Ovary (tissue), 9 donors: ENCODE data around the gene LRRTM3. TPM values are rescaled to one million over a fixed set of nuclear protein-coding genes. Genes with fewer than 3 reads are reported as not detected.

Source experiments
- DNase-seq, 5 donors: peaks; one replicate each; pipeline ENCODE4 v3.0.0-alpha.2; 2019 to 2020
- H3K27ac ChIP-seq, 2 donors: fragments of 200-600 bp; one replicate each; pipeline versions ENCODE4 v1.5.1 to v1.8.0; 2019 to 2022
- H3K27me3 ChIP-seq: fragments of 200-600 bp; one replicate; pipeline ENCODE4 v1.8.0; 2022
- H3K36me3 ChIP-seq: fragments of 200-600 bp; sonication (generic); one replicate; pipeline ENCODE4 v1.5.1; 2019
- H3K4me1 ChIP-seq: one replicate; pipeline ENCODE4 v1.8.1; 2013; ENCODE audit warnings: mild to moderate bottlenecking, moderate library complexity; ENCODE audit not compliant: insufficient read depth
- H3K4me3 ChIP-seq: fragments of 200-600 bp; sonication (generic); one replicate; pipeline ENCODE4 v1.5.1; 2017
- H3K9me3 ChIP-seq, 2 donors: fragments of 200-600 bp in 1 of 2; sonication (generic) in 1 of 2; one replicate each; pipeline versions ENCODE4 v1.5.1 to v1.8.1; 2013 to 2019; ENCODE audit warnings: mild to moderate bottlenecking in 1 of 2, moderate library complexity in 1 of 2
- EP300 ChIP-seq: sonication (generic); formaldehyde crosslinking; IDR thresholded peaks from one replicate; pipeline ENCODE4 v1.6.1; 2017; ENCODE audit warnings: antibody characterized with exemption
- POLR2A ChIP-seq: fragments of 450-650 bp; IDR thresholded peaks from one replicate; pipeline ENCODE4 v1.6.1; 2017; ENCODE audit warnings: antibody characterized with exemption, mild to moderate bottlenecking, moderate library complexity
- WGBS, 3 donors: extraction: QIAGEN DNeasy Blood & Tissue Kit in 1 of 3; methylation state at CpG; one replicate each; pipeline versions ENCODE4 v1.1.5 to v1.1.7; 2013 to 2017; 5-methylcytosine and 5-hydroxymethylcytosine counted together
- intact Hi-C, 4 donors: fragments of 100-400 bp; cut with DNase I; formaldehyde crosslinking; loops; one replicate each; pipeline versions ENCODE4 v1.11.0 to v1.15.1; 2022 to 2023
- polyA plus RNA-seq, 2 donors: library from polyadenylated mRNA; stranded (reverse); fragments of 200-250 nt in 1 of 2; fragments of 350-450 nt in 1 of 2; fragmentation: Illumina TruSeq in 1 of 2; extraction: RNeasy Lipid Tissue Mini Kit (QIAGEN cat#74804) in 1 of 2; gene quantifications; one replicate each; pipeline ENCODE4 v1.2.3, GENCODE V29; 2013 to 2014
- total RNA-seq, 7 donors: library from RNA; depleted of rRNA in 2 of 7; stranded (reverse); fragments of >200 nt in 2 of 7; fragmentation: NEBNext Ultra II Directional in 3 of 7; extraction: Animal tissue kit (Norgen Biotek cat#: 25700) in 3 of 7; gene quantifications; one replicate each; pipeline versions ENCODE4 v1.1.0 to v1.2.4, GENCODE V29; 2016 to 2023
- TF ChIP-seq, protein P1 (sequence below), 3 donors: fragments of 450-650 bp in 2 of 3; fragments of 200-600 bp in 1 of 3; IDR thresholded peaks; one replicate each; pipeline versions ENCODE4 v1.5.1 to v1.8.0; 2016 to 2022; ENCODE audit warnings: antibody characterized with exemption in 3 of 3, mild to moderate bottlenecking in 1 of 3
- donor health status: DM: no; HTN: no; CAD: no; lungs with moderate emphysema.
- donor health status: DM: no; HTN: no; CAD: no.
- donor health status: Bipolar disorder and iron deficiency.
- donor health status: DM: yes; HTN: yes; CAD: no.
- donor health status: DM: no; HTN: no; CAD: no.
- donor health status: DM: yes; HTN: yes; CAD: no.

The LRRTM3 gene
- total and polyA plus RNA-seq, 9 donors: 0.33 to 5.9 (median 1.4) TPM

DNA sequence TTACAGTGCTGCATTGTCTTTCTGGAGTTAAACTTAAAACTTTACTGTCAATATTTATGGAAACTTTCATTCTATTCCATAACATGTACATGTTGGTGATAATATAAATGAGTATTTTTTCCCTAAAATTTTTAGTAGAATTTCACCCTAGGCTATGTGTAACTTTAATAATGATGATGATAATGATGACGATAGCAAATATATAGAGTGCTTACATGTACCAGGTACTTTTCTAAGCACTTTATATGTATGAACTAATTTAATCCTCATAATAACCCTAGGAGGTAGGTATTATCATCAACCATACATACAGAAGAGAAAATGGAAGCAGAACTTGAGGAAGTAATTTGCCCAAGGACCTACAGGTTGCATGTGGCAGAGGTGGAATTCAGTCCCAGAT, 85.6 kb downstream of the LRRTM3 start:
- no peaks in the 10 kb centered on the region for H3K4me1 ChIP-seq
- no peak for DNase-seq
- H3K27me3 ChIP-seq: no peaks in the 10 kb centered on the region
- TF ChIP-seq, protein P1, sequence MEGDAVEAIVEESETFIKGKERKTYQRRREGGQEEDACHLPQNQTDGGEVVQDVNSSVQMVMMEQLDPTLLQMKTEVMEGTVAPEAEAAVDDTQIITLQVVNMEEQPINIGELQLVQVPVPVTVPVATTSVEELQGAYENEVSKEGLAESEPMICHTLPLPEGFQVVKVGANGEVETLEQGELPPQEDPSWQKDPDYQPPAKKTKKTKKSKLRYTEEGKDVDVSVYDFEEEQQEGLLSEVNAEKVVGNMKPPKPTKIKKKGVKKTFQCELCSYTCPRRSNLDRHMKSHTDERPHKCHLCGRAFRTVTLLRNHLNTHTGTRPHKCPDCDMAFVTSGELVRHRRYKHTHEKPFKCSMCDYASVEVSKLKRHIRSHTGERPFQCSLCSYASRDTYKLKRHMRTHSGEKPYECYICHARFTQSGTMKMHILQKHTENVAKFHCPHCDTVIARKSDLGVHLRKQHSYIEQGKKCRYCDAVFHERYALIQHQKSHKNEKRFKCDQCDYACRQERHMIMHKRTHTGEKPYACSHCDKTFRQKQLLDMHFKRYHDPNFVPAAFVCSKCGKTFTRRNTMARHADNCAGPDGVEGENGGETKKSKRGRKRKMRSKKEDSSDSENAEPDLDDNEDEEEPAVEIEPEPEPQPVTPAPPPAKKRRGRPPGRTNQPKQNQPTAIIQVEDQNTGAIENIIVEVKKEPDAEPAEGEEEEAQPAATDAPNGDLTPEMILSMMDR (IDR thresholded peaks at IDR 0.05): no peak
- TF ChIP-seq EP300 (no peak), POLR2A (no peak)
- 95 to 97% (median 96%) methylated on average over 1 of the region's 1 CpG for WGBS, 3 donors
- H3K36me3 ChIP-seq: no peaks in the 10 kb centered on the region
- H3K27ac ChIP-seq: no peak overlapping the region
- no peak overlapping the region for H3K4me3 ChIP-seq
- no peaks in the 10 kb centered on the region for H3K9me3 ChIP-seq
- intact Hi-C loops: no loop called here

DNA sequence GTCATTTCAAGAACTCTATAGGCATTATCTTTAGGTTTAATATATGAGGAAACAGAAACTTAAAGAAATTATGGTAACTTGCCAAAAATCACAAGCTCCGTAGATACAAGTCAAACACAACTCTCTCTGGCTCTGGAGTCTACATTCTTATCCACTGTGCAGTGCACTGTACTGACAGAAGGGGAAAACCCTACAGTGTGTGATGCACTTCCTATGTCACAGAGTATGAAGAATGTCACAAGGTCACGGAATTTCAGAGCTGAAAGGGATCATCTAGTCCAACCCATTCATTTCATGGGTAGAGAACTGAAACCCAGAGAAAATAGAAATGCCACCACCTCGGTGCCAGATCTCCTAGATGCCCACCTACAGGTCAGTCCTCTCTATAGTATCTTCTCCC, 86.1 kb downstream of the LRRTM3 start:
- DNase-seq: no peak
- H3K27ac ChIP-seq: no peak overlapping the region
- 88 to 94% (median 93%) methylated on average over 3 of the region's 3 CpGs for WGBS, 3 donors
- no peaks in the 10 kb centered on the region for H3K36me3 ChIP-seq
- no peak overlapping the region for H3K4me3 ChIP-seq
- TF ChIP-seq EP300 (no peak), POLR2A (no peak)
- TF ChIP-seq, protein P1 (IDR thresholded peaks at IDR 0.05): no peak
- H3K9me3 ChIP-seq: no peaks in the 10 kb centered on the region
- intact Hi-C loops: no loop called here
- H3K27me3 ChIP-seq: no peaks in the 10 kb centered on the region
- no peaks in the 10 kb centered on the region for H3K4me1 ChIP-seq

DNA sequence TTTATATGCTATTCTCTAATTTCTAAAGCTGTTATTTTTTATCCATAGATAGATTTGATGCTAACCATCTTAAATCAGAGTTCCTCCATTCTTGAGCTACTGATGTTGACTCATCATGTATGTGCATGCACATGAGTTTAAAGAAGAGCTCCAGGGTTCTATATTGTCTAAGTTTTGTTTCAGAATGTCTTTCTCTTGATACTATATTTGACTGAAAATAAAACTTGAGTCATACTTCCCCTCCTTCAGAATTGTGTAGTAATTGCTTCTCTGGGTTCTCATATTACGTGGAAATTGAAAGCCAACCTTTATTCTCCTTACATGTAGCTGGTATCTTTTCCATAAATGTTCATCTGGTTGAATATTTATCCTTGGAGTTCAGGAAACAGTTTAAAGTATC, 89.4 kb downstream of the LRRTM3 start:
- Histone ChIP-seq H3K27me3 (no peaks in the 10 kb centered on the region), H3K4me1 (no peaks in the 10 kb centered on the region), H3K27ac (no peak overlapping the region), H3K36me3 (no peaks in the 10 kb centered on the region), H3K4me3 (no peak overlapping the region), H3K9me3 (no peaks in the 10 kb centered on the region)
- intact Hi-C loops: no loop called here
- no peak for DNase-seq
- TF ChIP-seq POLR2A (no peak), EP300 (no peak)
- TF ChIP-seq, protein P1 (IDR thresholded peaks at IDR 0.05): no peak
- 83 to 93% (median 84%) methylated on average over 1 of the region's 1 CpG for WGBS, 3 donors

DNA sequence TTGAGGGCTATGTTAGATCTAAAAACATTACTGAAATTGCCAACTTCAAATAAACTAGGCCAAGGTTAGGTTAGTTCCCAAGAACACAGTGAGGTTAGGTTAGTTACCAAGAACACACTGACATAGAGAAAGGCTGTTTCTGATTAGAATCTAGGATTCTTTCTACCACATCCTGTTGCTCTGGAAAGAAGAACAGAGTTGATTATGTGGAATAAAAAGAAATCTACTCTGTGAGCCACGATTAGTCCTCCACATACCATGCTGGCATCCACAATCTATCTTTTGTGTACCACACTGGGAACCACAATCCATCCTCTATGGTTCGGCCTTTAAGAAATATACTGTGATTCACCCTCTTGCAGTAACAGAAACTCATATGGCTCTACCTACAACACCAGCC, 91.4 kb downstream of the LRRTM3 start:
- Histone ChIP-seq H3K27ac (no peak overlapping the region), H3K27me3 (no peaks in the 10 kb centered on the region), H3K36me3 (no peaks in the 10 kb centered on the region), H3K4me3 (no peak overlapping the region), H3K4me1 (no peaks in the 10 kb centered on the region), H3K9me3 (no peaks in the 10 kb centered on the region)
- TF ChIP-seq EP300: no peak
- TF ChIP-seq, protein P1 (IDR thresholded peaks at IDR 0.05): no peak
- TF ChIP-seq POLR2A: no peak
- DNase-seq: no peak
- intact Hi-C loops: no loop called here
- 86 to 89% (median 86%) methylated on average over 2 of the region's 2 CpGs for WGBS, 3 donors

DNA sequence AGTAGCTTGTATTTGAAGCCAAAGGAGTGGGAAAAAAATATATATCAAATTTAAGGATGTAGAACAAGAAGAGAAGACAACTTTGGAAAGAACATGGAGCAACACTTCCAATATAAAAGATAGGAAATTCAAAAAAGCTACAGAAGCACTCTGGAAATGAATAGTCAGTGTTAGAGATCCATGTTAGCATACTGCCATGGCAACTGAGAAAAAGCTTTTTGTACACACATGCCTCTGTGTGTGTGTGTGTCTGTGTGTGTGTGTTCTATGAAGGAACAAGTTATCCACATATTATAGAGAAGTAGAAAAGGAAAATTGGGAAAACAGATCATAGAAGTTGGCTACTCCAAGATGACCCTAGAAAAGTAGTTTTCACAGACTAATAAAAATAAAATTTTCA, 96.3 kb downstream of the LRRTM3 start:
- no peaks in the 10 kb centered on the region for H3K36me3 ChIP-seq
- TF ChIP-seq, protein P1 (IDR thresholded peaks at IDR 0.05): no peak
- no peak for TF ChIP-seq POLR2A
- no peak for TF ChIP-seq EP300
- no peaks in the 10 kb centered on the region for H3K9me3 ChIP-seq
- H3K27ac ChIP-seq: no peak overlapping the region
- no peak for DNase-seq
- H3K4me1 ChIP-seq: no peaks in the 10 kb centered on the region
- intact Hi-C loops: no loop called here
- H3K4me3 ChIP-seq: no peak overlapping the region
- no peaks in the 10 kb centered on the region for H3K27me3 ChIP-seq
